Neural progenitor cell (in vitro differentiated cells): ENCODE results near the gene ADGB. TPM values are rescaled to one million over a fixed set of nuclear protein-coding genes. Genes with fewer than 3 reads are reported as not detected.
"Not testable (repeated sequence)": the region's sequence is repeated elsewhere in the genome, so short reads cannot be mapped to it uniquely, and the experiment has no call there.

Experiments used
- DNase-seq: peaks from one replicate; pipeline ENCODE4 v3.0.0-alpha.2; 2016; ENCODE audit warnings: low spot score
- H2AFZ ChIP-seq: fragments of 200-600 bp; sonication (generic); replicated peaks from 2 replicates; pipeline ENCODE4 v1.6.1; 2016; ENCODE audit warnings: antibody characterized with exemption
- H3F3A ChIP-seq: fragments of 200-600 bp; sonication (generic); 2 replicates; pipeline ENCODE4 v1.6.1; 2016; ENCODE audit warnings: antibody characterized with exemption, low read depth
- H3K27ac ChIP-seq: fragments of 200-600 bp; sonication (generic); 2 replicates; pipeline ENCODE4 v1.5.1; 2016; ENCODE audit warnings: mild to moderate bottlenecking
- H3K27me3 ChIP-seq: fragments of 200-600 bp; sonication (generic); 2 replicates; pipeline ENCODE4 v1.6.1; 2016; ENCODE audit warnings: mild to moderate bottlenecking, moderate library complexity
- H3K36me3 ChIP-seq: fragments of 200-600 bp; sonication (generic); 2 replicates; pipeline ENCODE4 v1.5.1; 2016
- H3K4me1 ChIP-seq: fragments of 200-600 bp; sonication (generic); 2 replicates; pipeline ENCODE4 v1.6.1; 2016; ENCODE audit warnings: mixed run types
- H3K4me2 ChIP-seq: fragments of 200-600 bp; sonication (generic); 2 replicates; pipeline ENCODE4 v1.6.1; 2016
- H3K4me3 ChIP-seq: fragments of 200-600 bp; sonication (generic); 2 replicates; pipeline ENCODE4 v1.5.1; 2016
- H3K79me2 ChIP-seq: fragments of 200-600 bp; sonication (generic); 2 replicates; pipeline ENCODE4 v1.6.1; 2016; ENCODE audit warnings: low read depth
- H3K9ac ChIP-seq: fragments of 200-600 bp; sonication (generic); 2 replicates; pipeline ENCODE4 v1.6.1; 2016
- H3K9me3 ChIP-seq: fragments of 200-600 bp; sonication (generic); 2 replicates; pipeline ENCODE4 v1.5.1; 2016; ENCODE audit warnings: low read depth
- H4K20me1 ChIP-seq: fragments of 200-600 bp; sonication (generic); 2 replicates; pipeline ENCODE4 v1.6.1; 2016; ENCODE audit warnings: low read depth
- H3K27ac Mint-ChIP-seq: 3 replicates; pipeline ENCODE4 v1.8.0; 2021; ENCODE audit warnings: mixed read lengths
- H3K27me3 Mint-ChIP-seq: 2 replicates; pipeline ENCODE4 v1.8.0; 2022; ENCODE audit warnings: low read depth, mild to moderate bottlenecking, inconsistent platforms, moderate library complexity, mixed read lengths; ENCODE audit not compliant: insufficient read depth
- H3K36me3 Mint-ChIP-seq: 3 replicates; pipeline ENCODE4 v1.8.0; 2021; ENCODE audit warnings: mixed read lengths
- H3K4me1 Mint-ChIP-seq: 3 replicates; pipeline ENCODE4 v1.8.0; 2021; ENCODE audit warnings: mixed read lengths
- H3K4me3 Mint-ChIP-seq: 3 replicates; pipeline ENCODE4 v1.8.0; 2021; ENCODE audit warnings: mild to moderate bottlenecking, moderate library complexity, mixed read lengths
- H3K9me3 Mint-ChIP-seq: 3 replicates; pipeline ENCODE4 v1.8.0; 2020; ENCODE audit warnings: mixed read lengths
- CTCF ChIP-seq: fragments of 200-600 bp; sonication (generic); IDR thresholded peaks from 2 replicates; pipeline ENCODE4 v1.5.1; 2017; ENCODE audit warnings: antibody characterized with exemption, mild to moderate bottlenecking
- EZH2 ChIP-seq: fragments of 200-600 bp; sonication (generic); IDR thresholded peaks from 2 replicates; pipeline ENCODE4 v1.6.1; 2017; ENCODE audit warnings: antibody characterized with exemption, mild to moderate bottlenecking, moderate library complexity
- EZH2phosphoT487 ChIP-seq: fragments of 200-600 bp; sonication (generic); IDR thresholded peaks from 2 replicates; pipeline ENCODE4 v1.6.1; 2017; ENCODE audit warnings: antibody characterized with exemption
- total RNA-seq: library from RNA; depleted of rRNA; stranded (reverse); fragments of >200 nt; gene quantifications from 2 replicates; pipeline ENCODE4 v1.2.3, GENCODE V29; 2015; ENCODE audit warnings: low replicate concordance

ADGB gene
- total RNA-seq, 1 donor from 2014 or later, result not detected

DNA sequence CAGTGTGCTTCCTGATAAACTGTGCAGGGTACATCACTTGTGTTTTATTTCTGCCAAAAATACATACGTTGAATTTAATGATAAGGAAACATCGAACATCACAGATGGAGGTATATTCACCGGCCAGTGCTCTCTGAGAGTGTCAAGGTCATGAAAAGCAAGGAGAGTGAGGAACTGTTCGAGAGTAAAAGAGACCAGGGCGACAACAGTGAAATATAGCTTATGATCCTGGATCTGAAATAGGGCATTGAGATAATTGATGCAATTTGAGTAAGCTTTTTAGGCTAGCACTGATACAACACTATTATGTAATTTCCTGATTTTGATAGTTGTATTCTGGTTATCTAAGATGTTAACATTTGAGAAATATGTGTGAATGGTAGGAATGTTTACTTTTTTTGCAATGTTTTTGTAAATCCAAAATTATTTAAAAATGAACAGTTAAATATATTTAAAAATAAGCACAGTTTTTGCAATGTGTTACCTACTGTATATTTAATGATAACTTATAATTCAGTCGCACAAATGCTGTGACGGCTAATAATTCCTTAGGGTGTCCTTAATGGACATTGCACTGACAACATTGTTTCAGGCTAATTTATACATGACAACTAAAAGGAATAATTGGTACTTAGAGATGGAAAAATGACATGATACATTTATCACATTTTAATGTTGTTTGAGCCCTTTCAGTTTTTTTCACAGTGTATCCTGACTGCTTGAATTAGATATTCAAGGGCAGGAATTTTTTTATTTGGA is 45.2 kb upstream of the ADGB start:
- H3K4me3 Mint-ChIP-seq, result no peak overlapping the region
- H3K4me3 ChIP-seq, result no peak overlapping the region
- no peak overlapping the region for H2AFZ ChIP-seq
- H3K27ac ChIP-seq, result no peak overlapping the region
- TF ChIP-seq EZH2phosphoT487, result no peak
- TF ChIP-seq EZH2, result no peak
- no peak for TF ChIP-seq CTCF
- H3K27ac Mint-ChIP-seq, result no peak overlapping the region
- H3K27me3 ChIP-seq, result no peaks in the 10 kb centered on the region
- no peaks in the 10 kb centered on the region for H3K9me3 ChIP-seq
- no peaks in the 10 kb centered on the region for H3K4me1 ChIP-seq
- H3K36me3 ChIP-seq, result no peaks in the 10 kb centered on the region
- H4K20me1 ChIP-seq, result no peaks in the 10 kb centered on the region
- no peaks in the 10 kb centered on the region for H3K79me2 ChIP-seq
- H3K27me3 Mint-ChIP-seq, result no peaks in the 10 kb centered on the region
- DNase-seq, result no peak
- no peaks in the 10 kb centered on the region for H3F3A ChIP-seq
- H3K4me2 ChIP-seq, result no peak overlapping the region
- H3K9ac ChIP-seq, result no peak overlapping the region
- H3K4me1 Mint-ChIP-seq, result no peaks in the 10 kb centered on the region
- H3K36me3 Mint-ChIP-seq, result peaks cover 29% of the 10 kb centered on the region
- H3K9me3 Mint-ChIP-seq, result no peaks in the 10 kb centered on the region

DNA sequence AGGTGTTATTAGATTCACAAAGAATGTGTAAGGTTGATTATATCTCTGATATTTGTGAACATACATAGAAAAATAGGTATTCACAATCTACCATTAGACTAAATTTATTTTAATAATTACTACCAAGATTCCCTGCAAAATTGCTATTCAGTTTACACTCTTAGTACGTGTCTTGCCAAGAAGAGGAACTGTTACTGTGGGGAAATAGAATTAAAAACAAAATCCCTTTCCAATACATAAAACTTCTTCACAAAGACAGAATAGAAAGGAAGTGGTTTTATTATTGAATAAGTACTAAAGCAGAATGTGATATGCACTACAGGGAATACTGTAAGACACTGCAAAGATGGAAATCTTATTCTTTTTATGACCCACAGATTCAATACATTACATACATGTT is 38.2 kb upstream of the ADGB start:
- H3K36me3 Mint-ChIP-seq, result peaks cover 2% of the 10 kb centered on the region
- Histone ChIP-seq H3K4me2 (no peak overlapping the region), H3K36me3 (no peaks in the 10 kb centered on the region), H3K27ac (no peak overlapping the region), H3K4me1 (no peaks in the 10 kb centered on the region), H3K27me3 (no peaks in the 10 kb centered on the region), H3K79me2 (no peaks in the 10 kb centered on the region), H3K4me3 (no peak overlapping the region), H3K9me3 (no peaks in the 10 kb centered on the region), H3K9ac (no peak overlapping the region), H3F3A (no peaks in the 10 kb centered on the region), H2AFZ (no peak overlapping the region), H4K20me1 (no peaks in the 10 kb centered on the region)
- no peak for DNase-seq
- H3K4me3 Mint-ChIP-seq, result no peak overlapping the region
- no peak overlapping the region for H3K27ac Mint-ChIP-seq
- TF ChIP-seq EZH2 (no peak), CTCF (no peak), EZH2phosphoT487 (no peak)
- H3K27me3 Mint-ChIP-seq, result no peaks in the 10 kb centered on the region
- peaks cover 4% of the 10 kb centered on the region for H3K9me3 Mint-ChIP-seq
- no peaks in the 10 kb centered on the region for H3K4me1 Mint-ChIP-seq

DNA sequence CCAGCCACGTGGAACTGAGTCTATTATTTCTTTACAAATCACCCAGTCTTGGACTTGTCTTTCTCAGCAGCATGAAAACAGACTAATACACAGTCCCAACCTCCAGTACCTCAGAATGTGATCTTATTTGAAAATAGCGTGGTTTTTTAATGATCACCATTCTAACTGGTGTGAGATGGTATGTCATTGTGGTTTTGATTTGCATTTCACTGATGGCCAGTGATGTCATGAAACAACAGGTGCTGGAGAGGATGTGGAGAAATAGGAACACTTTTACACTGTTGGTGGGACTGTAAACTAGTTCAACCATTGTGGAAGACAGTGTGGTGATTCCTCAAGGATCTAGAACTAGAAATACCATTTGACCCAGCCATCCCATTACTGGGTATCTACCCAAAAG is 32.1 kb upstream of the ADGB start:
- H3K9me3 ChIP-seq, DNase-seq, H3K9me3 Mint-ChIP-seq: not testable (repeated sequence)

DNA sequence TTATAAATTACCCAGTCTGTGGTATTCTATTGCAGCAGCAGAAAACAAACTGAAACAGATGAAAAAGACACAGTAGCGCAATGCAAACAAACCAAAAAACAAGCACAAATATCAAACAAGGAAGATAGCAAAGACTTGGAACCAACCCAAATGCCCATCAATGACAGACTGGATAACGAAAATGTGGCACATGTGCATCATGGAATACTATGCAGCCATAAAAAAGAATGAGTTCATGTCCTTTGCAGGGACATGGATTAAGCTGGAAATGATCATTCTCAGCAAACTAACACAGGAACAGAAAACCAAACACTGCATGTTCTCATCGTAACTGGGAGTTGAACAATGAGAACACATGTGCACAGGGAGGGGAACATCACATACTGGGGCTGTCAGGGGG is 30.2 kb upstream of the ADGB start:
- not testable (repeated sequence) for H3K9ac ChIP-seq, H3F3A ChIP-seq, H3K4me1 Mint-ChIP-seq

More for the DNA sequence above, 32.1 kb upstream of the ADGB start:
- H3K79me2 ChIP-seq, H3F3A ChIP-seq, H3K4me1 ChIP-seq, H2AFZ ChIP-seq, H3K4me2 ChIP-seq, H3K27ac Mint-ChIP-seq, H3K4me3 ChIP-seq, H3K27me3 ChIP-seq, H3K27ac ChIP-seq, H4K20me1 ChIP-seq, H3K9ac ChIP-seq, H3K36me3 ChIP-seq, H3K4me3 Mint-ChIP-seq, H3K36me3 Mint-ChIP-seq, H3K4me1 Mint-ChIP-seq, H3K27me3 Mint-ChIP-seq: not testable (repeated sequence)

More for the DNA sequence above, 30.2 kb upstream of the ADGB start:
- not testable (repeated sequence) for H3K27ac Mint-ChIP-seq, H3K27ac ChIP-seq, H3K27me3 Mint-ChIP-seq, H3K4me2 ChIP-seq, H3K4me3 ChIP-seq, H4K20me1 ChIP-seq, H3K4me3 Mint-ChIP-seq, H3K79me2 ChIP-seq, H3K27me3 ChIP-seq, H3K36me3 Mint-ChIP-seq, H2AFZ ChIP-seq, H3K9me3 Mint-ChIP-seq, H3K9me3 ChIP-seq, DNase-seq, H3K4me1 ChIP-seq, H3K36me3 ChIP-seq
